DMS114 treated with DMSO at 0.1 percent for 48 hours (cell line): ENCODE measurements around the gene DDX28.
"Not testable (repeated sequence)": the region's sequence is repeated elsewhere in the genome, so short reads cannot be mapped to it uniquely, and the experiment has no call there.

Source experiments
- DNase-seq: peaks from one replicate; lab custom pipeline; 2025; ENCODE audit not compliant: unreplicated experiment; lab: John Stamatoyannopoulos, UW

DDX28 gene

DNA sequence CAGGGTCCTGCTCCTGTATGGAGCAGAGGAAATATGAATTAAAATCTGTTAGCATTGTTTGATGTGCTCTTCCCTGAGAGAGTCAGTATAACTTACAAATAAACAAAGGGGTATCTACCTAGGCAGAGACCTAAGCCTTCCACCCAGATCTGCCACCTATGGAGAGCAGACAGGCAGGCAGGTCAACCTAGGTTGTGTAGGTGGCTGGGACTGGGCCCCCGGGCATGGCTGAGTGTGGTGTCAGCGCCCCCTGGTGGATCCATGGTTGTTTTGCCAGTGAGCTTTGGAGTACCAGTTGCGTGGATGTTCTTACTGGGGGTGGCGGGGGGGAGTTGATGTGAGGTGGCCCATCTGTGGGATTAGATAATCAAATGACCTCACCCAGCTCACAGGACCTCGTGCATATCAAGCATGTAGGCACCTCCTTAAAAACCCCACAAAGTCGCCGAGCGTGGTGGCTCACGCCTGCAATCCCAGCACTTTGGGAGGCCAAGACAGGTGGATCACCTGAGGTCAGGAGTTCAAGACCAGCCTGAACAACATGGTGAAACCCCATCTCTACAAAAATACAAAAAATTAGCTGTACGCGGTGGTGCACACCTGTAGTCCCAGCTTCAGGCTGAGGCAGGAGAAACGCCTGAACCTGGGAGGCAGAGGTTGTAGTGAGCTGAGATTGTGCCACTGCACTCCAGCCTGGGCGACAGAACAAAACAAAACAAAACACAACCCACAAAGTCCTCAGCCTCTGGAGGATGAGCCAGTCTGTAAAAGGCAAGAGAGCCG lies 17.7 kb upstream of the DDX28 start:
- peak; percentile 44 for DNase-seq

DNA sequence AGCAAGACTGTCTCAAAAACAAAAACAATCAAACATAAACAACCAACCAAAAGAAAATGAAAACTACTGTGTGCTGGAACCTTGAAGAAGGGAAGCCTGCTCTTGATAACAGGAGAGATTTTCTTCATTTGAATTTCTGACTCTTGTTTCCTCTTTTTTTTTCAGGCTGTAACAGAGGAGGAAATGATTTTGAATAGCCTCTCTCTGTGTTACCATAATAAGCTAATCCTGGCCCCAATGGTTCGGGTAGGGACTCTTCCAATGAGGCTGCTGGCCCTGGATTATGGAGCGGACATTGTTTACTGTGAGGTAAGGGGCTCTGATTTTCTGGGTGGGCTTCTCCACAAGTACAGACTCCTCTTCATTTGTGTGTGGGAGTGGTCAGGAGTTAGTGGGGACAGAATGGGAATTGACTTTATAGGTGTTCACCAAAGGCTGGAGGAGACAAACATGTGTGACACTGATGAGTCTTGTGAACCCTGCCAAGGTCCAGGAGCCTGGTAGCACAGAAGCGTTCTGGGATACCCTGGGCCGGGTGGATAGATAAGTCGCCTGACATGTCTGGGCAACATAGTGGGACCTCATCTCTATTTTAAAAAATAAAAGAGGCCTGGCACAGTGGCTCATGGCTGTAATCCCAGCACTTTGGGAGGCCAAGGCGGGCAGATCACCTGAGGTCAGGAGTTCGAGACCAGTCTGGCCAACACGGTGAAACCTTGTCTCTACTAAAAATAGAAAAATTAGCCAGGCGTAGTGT lies 15.0 kb upstream of the DDX28 start:
- DNase-seq = no peak

DNA sequence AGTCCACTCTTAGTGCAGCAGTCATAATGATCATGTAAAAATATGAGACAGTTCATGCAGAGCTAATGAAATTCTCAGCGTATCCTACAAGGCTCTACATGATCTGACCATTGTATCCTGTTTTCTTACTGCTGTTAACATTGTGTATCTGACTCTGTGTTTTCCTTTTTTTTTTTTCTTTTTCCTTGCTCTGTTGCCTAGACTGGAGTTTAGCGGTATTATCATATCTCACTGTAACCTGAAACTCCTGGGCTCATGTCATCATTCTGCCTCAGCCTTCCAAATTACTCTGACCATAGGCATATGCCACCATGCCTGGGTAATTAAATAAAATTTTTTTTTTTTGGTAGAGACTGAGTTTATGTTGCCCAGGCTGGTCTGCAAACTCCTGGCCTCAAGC lies 12.2 kb upstream of the DDX28 start:
- DNase-seq = no peak

DNA sequence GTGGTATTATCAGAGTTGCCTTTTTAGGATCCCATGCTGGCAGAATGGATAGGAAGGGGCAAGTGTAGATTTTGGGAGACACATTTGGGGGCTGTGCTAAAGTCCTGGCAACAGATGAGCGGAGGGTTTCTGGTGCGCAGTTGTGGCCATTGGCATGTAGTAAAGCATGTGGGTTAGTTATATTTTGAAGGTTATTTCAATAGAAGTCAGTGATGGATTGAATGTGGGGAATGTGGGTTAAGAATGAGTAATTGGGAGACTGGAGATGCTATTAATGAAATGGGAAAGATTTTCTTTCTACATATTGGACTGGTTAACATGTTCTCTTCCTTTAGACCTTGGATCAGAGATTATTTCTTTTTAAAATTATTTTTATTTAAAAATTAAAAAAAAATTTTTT lies 10.1 kb upstream of the DDX28 start:
- DNase-seq = no peak

DNA sequence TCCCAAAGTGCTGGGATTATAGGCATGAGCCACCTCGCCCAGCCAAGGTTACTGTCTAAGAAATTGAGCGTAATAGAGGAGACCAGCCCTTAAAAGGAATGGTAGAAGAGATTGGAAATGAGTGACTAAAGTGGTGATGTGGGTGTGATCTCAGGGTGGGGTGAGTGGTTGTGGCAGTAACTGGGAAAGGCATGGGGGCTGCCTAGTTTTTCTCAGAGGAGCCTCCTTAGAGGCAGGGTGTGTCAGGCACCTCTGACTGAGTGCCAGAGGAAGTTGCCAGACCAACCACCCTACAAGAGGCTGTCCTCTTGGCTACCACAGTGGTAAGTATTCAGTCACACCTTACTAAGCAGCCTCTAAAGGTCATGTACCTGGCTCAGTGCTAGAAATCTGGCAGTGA lies 8.9 kb upstream of the DDX28 start:
- DNase-seq = no peak

DNA sequence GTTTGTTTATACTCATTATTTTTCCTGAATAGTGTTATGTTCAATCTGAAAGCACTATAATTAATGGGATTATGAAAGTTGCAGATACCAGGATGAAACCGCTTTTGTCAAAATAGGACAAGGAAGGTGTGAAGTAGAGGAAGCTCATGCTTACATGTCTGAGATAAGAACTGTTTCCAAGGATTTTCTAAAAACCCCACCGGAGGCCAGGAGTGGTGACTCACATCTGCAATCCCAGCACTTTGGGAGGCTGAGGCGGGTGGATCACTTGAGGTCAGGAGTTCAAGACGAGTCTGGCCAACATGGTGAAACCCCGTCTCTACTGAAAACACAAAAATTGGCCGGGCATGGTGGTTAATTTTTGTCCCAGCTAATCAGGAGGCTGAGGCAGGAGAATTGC lies 7.1 kb upstream of the DDX28 start:
- not testable (repeated sequence) for DNase-seq

DNA sequence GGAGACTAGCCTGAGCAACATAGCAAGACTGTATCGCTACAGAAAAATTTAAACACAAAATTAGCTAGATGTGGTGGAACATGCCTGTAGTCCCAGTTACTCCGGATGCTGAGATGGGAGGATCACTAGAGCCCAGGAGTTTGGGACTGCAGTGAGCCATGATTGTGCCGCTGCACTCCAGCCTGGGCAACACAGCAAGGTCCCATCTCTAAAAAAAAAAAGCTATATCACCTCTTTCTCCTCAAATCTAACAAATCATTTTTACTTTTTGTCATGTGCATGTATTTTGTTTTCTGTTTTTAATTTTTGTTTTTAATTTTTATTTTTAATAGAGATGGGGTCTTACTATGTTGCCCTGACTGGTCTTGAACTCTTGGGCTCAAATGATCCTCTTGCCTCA lies 6.0 kb upstream of the DDX28 start:
- DNase-seq = no peak

DNA sequence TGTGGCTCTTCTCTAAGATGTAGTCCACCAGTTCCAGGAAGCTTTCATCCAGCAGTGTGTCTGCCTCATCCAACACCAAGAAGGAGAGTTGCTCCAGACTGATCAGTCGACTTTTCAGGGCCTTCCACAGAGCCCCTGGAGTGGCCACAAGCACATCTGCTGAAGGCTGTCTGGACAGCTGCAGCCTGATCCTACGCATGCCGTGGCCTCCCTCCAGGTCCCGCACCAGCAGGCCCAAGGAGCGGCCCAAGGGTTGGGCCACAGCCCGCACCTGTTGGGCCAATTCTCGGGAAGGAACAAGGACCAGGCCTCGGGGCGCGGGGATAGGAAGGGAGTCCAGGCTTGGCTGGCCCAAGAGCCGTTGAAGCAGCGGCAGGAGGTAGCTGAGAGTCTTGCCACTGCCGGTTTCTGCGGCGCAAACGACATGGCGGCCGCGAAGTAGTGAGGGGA lies 729 bp downstream of the DDX28 start:
- no peak for DNase-seq

DNA sequence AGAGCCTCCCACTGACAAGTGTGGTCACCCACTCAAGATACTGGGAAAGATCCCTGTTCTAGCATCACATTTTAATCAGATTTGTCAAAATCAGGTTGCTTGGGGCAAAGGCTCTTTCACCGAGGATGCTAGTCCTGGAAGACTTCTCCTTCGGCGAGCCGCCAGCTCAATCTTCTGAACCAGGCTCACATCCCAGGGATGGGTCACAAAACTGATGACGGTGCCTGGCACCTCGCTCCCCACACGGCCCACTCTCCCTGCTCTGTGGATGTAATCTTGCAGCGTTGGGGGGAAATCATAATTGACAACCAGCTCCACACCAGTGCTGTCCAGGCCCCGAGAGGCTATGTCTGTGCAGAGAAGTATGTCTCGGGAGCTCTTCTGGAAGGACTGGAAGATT lies 1.5 kb downstream of the DDX28 start:
- DNase-seq = no peak

DNA sequence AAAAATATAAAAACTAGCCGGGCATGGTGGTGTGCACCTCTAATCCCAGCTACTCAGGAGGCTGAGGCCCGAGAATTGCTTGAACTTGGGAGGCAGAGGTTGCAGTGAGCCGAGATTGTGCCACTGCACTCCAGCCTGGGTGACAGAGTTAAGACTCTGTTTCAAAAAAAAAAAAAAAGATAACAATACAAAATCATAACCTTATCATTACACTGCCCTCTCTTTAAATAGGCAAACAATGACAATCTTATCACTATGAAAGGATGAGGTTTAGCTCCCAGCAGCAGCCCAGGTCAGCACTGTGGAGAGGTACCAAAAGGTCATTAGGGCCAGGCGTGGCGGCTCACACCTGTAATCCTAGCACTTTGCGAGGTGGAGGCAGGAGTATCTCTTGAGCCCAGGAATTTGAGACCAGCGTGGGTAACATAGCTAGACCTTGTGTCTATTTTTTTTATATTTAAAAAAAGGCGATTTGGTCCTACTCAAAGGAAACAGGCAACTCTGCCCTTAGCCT lies 3.8 kb downstream of the DDX28 start:
- no peak for DNase-seq

DNA sequence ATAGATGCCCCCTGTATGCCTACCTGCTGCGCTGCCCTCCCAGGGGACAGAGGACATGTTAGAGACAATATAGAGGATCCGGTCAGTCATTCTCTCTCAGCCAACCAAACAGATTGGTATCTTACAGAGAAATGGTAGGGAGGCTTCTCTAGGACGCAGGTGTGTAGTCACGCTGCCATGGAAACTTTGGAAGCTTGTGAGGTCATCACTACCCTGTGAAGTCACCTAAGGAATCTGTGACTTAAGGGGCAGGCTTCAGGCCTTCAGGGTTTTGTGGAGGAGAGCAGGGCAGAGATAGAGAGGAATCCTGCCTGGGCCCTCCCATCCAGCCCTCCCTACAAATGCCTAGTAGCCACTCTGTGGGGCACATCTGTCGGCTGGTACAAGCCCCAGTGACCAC lies 7.4 kb downstream of the DDX28 start, which contains the start of gene DPEP2NB:
TSS of gene DPEP2NB (minus strand) at position 231 of the 400 bp plus-strand sequence. CDS start at position 90, 141 bp downstream.
- no peak for DNase-seq

DNA sequence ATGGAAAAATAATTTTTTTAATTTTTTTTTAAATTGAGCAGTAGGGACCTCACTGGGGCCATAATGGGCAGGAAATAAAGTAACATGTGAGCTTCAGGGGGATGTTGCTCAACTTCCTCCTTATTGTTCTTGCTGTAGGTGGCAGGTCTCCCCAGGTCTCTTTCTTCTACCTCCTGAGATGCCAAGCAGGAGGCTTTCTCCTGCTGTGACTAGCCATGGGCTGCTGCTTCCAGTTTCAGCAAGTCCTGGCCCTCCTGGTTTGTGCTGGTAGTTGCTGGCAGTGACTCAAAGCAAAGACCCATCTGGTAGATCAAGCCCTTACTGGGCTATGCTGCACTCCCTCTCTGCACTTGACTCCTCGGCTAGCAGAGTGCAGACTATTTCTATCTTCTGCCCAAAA lies 9.6 kb downstream of the DDX28 start:
- DNase-seq = no peak

DNA sequence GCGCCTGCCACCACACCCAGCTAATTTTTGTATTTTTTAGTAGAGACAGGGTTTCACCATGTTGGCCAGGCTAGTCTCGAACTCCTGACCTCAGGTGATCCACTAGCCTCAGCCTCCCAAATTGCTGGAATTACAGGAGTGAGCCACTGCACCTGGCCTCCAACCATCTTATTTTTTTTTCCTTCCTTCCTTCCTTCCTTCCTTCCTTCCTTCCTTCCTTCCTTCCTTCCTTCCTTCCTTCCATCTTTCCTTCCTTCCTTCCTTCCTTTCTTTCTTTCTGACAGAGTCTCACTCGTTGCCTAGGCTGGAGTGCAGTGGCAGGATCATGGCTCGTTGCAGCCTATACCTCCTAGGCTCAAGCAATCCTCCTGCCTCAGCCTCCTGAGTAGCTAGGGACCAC lies 13.2 kb downstream of the DDX28 start:
- DNase-seq = not testable (repeated sequence)

DNA sequence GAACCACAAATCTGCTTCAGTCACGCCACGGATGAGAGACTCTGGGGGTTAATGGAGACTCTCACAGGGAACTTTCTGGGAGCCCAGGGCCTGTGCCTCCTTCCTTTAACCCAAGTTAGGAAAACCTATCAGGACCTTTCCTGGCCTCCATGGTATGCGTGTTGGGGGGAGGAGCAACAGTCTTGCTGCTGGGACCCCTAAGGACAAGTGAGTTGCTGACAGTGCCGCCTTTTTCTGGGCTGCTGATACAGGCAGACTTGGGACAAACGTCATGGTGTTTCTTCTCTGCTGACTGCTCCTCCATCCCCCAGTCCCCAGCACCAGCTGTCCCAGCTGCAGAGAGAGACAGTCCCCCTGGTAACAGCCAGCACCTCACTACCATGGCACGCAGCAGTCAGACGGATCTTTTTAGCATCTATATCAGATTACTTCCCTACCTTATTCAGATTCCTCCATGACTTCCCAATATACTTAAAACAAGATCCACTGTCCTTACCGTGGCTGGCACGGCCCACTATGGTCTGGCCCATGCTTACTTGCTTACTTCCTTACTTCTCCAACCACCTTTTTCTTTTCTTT lies 13.8 kb downstream of the DDX28 start:
- no peak for DNase-seq

DNA sequence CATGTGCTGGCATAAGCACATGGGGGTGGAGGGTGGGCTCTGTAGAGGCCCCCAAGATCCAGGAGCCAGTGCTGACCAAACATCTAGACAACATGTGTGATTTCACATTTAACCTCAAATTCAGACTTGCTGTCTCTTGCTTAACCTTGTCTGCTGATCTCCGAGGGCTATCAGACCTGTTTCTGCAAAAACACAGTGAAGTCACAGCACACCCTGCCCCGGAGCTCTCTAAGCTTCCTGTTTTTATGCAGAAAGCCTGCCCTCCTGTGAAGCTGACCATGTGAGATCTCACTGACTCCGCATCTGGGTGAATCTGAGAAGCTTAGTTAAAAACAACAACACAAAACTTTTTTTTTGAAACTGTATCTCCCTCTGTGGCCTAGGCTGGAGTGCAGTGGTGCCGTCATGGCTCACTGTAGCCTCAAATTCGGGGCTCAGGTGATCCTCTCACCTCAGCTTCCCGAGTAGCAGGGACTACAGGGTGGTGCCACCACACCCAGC lies 17.2 kb downstream of the DDX28 start:
- no peak for DNase-seq

DNA sequence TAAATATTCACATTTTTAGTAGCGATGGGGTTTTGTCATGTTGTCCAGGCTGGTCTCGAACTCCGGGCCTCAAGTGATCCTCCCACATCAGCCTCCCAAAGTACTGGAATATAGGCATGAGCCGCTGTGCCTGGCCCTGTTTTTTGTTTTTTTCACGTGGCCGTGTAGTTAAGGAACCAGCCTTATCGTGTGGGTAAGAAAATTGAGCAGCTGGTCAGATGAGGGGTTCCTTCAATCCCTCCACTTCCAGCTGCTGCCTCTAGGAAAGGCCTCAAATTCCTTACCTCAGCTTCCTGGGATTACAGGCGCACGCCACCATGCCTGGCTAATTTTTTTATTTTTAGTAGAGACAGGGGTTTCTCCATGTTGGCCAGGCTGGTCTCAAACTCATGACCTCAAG lies 17.8 kb downstream of the DDX28 start:
- no peak for DNase-seq

DNA sequence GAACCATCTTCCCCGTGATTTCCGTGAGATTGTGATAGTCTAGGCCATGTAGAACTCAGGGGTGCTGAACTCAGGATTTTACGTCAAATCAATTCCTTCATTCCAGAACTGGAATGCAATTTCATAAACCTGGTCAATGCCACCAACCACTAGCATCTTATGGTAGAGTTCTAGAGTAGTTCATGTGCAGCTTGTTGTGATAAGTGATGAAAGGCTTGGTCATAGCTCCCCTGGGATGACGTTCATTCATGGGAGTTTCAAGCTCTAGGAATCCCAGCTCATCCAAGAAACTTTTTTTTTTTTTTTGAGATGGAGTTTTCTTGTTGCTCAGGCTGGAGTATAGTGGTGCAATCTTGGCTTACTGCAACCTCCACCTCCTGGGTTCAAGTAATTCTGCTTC lies 20.0 kb downstream of the DDX28 start:
- no peak for DNase-seq

DNA sequence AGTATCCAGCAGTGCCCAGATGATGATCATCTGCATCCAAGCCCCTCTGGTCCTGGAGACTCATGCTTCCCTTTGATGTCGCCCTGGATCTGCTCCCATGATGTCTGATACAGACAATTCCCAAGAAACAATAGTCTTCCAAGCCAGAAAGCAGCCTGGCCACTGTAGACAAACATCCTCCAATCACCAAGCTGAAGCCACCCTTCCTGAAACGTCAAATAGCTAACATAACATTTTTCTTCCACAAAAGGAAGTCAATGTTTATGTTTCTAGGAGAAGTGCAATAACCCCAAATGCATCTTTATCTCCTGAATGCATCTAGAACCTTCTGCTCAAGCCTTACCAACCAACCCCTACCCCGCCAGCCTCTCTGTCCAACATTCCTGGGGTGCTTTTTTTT lies 22.6 kb downstream of the DDX28 start:
- no peak for DNase-seq

DNA sequence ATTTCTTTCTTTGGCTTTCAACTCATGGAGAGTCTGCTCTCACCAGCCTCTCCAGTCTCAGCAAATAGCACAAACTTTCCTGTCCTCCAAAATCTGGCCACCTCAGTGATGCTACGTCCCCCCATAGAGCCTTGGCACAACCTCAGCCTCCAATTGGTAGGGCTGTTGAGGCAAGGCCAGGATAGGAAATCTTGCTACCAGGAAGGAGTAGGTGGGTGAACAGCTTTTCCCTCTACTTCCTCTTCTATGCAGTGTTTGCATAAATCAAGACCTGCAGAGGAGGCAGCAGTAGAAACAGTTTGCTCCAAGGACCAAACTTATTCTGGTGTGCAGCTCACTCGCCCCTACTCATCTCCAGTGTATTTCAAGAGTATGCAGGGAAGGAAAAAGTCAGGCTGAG lies 23.0 kb downstream of the DDX28 start:
- DNase-seq = no peak

DNA sequence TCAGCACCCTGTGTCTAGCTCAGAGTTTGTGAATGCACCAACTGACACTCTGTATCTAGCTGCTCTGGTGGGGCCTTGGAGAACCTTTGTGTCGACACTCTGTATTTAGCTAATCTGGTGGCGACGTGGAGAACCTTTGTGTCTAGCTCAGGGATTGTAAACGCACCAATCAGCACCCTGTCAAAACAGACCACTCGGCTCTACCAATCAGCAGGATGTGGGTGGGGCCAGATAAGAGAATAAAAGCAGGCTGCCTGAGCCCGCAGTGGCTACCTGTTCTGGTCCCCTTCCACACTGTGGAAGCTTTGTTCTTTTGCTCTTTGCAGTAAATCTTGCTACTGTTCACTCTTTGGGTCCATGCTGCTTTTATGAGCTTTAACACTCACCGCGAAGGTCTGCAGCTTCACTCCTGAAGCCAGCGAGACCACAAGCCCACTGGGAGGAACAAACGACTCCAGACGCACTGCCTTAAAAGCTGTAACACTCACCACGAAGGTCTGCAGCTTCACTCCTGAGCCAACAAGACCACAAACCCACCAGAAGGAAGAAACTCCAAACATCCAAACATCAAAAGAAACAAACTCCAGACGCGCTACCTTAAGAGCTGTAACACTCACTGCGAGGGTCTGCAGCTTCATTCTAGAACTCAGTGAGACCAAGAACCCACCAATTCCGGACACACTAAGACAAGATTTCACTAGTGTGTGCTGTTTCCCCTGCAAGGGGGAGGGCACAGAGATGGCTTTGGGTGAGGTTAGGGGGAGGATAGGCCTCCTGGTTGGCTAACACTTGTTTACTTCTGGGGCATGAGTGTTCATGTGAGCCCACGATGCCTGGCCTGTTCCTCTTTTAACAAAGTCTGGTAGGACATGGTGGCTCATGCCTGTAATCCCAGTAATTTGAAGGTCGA lies 24.0 kb downstream of the DDX28 start, which contains the start of gene DPEP2:
TSS of gene DPEP2 (minus strand) at position 706 of the 910 bp plus-strand sequence. CDS start 6,272 bp downstream, outside the sequence.
- not testable (repeated sequence) for DNase-seq
